HG02678 (cell line): ENCODE measurements around the gene EFHC1.

Experiments
- ATAC-seq: cut with Tn5 transposase; IDR thresholded peaks from one replicate; pipeline ENCODE4 v1.9.1; 2021; ENCODE audit warnings: mild to moderate bottlenecking, moderate library complexity; ENCODE audit not compliant: unreplicated experiment

Gene EFHC1

GRCh38 chr6:52500238-52501129 is 80.3 kb downstream of the EFHC1 start:
- no peak for ATAC-seq

GRCh38 chr6:52502306-52503029 is 82.3 kb downstream of the EFHC1 start:
- no peak for ATAC-seq

DNA sequence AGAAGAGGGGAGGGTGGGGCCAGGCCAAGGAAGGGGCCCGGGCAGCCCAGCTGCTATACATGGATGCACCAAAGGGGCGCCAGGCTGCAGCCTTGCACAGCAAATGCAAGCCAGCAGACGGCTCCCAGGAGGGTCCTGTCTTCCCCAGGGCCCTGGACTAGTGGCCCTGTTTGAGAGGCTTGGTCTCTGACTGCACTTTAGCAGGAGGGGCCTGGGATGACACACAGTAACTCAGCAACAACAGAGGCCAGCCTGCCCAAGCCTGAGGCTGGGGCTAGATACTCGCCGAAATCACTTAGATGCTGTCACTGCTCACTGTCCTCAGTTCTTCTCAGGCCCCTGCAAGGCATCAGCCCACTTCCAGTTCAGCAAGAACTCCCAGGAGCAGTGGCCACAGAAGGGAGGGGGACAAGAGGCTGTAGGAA is 83.2 kb downstream of the EFHC1 start:
- no peak for ATAC-seq

GRCh38 chr6:52503851-52504781 is 84.0 kb downstream of the EFHC1 start:
- ATAC-seq: no peak

GRCh38 chr6:52504782-52505136 is 84.6 kb downstream of the EFHC1 start:
- no peak for ATAC-seq

GRCh38 chr6:52505726-52506409 is 85.7 kb downstream of the EFHC1 start:
- no peak for ATAC-seq

GRCh38 chr6:52506476-52506875 is 86.3 kb downstream of the EFHC1 start:
- no peak for ATAC-seq

- no peak for ATAC-seq
These were observed 87.6 kb downstream of the EFHC1 start for GRCh38 chr6:52507557-52508260.

DNA sequence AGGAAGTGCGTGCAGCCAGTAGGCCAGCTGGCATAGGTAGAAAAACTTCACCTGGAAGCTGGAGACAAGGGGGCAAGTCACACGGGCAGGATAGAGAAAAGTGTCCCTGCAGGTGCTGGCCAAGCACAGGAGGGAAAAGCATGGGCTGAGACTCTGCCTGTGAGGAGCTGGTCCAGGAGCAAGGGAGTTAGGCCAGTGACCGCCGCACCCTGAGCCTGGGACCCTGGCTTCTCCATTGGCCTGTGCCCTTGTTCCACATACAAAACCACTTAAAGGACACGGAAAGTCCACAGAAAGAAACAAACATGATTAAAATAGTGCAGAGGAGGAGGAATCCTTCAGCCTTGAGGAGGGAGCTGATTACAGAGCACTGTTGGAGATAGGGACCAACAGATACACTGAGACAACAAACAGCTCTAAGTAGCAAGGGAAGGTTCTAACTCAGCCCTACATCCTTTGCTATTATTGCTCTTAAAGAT is 88.2 kb downstream of the EFHC1 start:
- no peak for ATAC-seq

DNA sequence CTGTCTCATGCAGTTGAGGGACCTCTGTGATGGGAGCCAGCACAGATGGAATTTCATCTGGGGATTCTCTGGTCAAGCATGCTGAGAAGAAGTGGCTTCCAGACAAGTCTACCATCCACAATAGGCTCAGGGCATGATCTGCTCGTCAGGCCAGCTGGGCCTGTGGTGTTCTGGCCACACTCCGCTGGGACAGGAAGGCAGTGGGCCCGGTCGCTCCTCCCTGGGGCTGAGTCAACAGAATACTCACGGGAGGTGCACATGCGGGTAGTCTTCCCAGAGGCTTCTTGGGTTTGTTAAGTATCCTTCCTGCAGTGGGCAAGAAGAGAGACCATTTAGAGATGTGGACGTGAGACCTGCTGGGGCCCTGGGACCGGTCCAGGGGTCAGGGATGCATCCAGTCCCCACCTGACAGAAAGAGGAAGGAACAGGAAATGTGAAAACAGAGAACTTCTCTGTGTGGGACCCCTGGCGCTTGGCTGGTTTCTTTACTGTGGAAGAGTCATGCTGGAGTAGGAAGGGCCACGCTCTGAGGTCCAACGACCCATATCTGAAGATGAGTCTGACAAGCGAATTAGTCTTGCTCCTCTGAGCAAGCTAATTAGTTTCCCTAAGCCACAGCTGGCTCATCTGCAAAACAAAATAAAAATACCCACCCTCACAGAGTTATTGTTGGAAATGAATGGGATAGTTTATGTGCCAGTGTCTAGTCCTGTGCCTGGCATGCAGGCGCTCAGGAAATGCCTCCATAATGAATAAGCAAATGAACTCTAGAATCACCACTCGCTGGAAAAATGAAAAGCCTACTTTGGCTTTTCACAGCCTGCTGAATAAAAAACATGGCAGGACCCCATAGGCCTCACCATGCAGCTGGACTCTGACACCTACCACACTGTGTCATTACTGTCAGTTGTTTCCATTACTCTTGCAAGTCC is 89.4 kb downstream of the EFHC1 start:
- no peak for ATAC-seq

DNA sequence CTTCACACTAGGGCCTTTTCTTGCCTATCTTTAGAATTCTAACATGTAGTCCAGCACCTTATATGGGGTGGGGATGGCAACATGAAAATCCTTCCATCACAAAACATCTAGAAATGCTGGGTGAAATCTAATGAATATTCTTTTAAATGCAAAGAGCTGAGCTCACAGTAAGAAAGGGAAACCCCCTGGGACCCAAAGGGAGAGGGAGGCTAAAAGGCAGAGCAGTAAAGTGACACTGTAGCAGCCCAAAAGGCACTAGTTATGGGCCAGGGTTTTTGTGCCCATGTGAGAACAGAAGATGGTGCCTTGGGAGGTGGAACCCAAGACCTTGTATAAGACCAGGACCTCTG is 90.0 kb downstream of the EFHC1 start:
- ATAC-seq: no peak

DNA sequence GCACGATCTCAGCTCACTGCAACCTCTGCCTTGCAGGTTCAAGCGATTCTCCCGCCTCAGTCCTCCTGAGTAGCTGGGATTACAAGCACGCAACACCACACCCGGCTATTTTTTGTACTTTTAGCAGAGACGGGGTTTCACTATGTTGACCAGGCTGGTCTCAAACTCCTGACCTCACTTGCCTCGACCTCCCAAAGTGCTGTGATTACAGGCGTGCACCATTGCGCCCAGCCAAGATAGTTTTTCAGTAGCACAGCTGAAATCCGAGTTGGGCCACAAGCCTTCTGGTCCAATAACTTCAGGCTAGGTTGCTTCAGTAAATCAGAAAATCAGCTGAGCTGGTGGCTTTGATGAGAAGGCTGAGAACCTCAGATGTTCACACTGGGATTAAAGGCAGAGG is 91.0 kb downstream of the EFHC1 start:
- no peak for ATAC-seq

GRCh38 chr6:52511572-52512151 is 91.5 kb downstream of the EFHC1 start:
- ATAC-seq: no peak

DNA sequence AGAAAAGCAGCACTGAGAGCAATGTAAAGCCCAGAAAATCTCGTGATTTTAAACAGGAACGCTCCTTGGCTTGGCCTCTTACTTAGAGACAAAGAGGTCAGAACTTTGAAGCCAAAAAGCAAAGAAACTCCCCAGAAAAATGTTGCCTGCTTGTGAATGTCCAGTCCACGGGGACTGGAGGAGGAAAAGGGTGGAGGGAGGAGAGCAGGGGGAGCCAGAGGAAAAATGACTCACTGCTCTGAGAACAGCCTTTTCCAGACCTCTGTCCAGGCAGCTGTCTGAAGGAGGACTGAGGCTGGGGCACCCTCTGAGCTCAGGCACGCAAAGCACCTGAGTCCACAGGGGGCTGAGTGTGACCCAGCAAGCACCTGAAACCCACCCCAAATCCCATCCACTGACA is 92.1 kb downstream of the EFHC1 start:
- ATAC-seq: no peak

DNA sequence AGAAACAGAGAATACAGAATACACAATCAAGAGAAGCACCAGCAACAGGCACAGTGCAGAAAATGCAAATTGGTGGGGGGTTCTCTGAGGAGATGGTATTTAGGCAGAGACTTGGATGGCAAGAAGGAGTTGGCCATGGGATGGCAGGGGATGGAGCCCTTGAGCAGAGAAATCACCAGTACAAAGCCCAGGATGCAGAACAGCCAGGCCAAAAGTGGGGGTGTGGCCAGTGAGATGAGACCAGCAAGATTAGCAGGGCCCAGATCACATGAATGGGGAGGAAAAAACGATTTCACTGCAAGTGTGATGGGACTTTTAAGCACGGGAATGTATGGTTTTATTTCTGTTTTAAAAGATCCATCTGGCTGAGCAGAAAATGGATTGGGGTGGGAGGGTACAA is 93.3 kb downstream of the EFHC1 start:
- ATAC-seq: no peak

GRCh38 chr6:52513896-52514295 is 93.8 kb downstream of the EFHC1 start:
- no peak for ATAC-seq

DNA sequence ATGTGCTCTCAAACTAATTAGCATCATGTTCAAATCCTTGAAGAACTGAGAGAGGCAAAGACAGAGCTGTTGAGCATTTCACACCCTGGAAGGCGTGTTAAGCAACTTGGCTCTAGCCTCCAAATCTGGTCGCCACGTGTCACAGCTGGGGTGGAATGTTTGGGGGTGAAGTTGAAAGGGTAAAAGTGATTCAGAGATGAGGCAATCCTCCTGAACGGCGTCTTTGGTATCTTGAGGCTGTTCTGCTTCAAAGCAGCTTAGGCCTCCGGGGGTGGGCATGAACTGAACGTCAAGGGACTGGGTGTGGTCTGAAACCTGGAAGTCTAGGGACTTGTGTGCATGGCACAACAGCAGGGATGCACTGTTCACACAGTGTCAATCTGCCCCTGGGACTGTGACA is 94.4 kb downstream of the EFHC1 start:
- ATAC-seq: no peak

GRCh38 chr6:52515219-52515960 is 95.2 kb downstream of the EFHC1 start:
- no peak for ATAC-seq
